Stimulated activated CD8-positive, alpha-beta memory T cell treated with anti-CD3 and anti-CD28 coated beads, Interleukin-15, amount 100 ng/mL, for 1 hour (primary cell): ENCODE measurements around the gene PIP5K1A.
"Not testable (repeated sequence)": the region's sequence is repeated elsewhere in the genome, so short reads cannot be mapped to it uniquely, and the experiment has no call there.

Experiments used
- DNase-seq: peaks from one replicate; pipeline ENCODE4 v3.0.0-alpha.2; 2020; ENCODE audit warnings: low read depth

PIP5K1A gene

DNA sequence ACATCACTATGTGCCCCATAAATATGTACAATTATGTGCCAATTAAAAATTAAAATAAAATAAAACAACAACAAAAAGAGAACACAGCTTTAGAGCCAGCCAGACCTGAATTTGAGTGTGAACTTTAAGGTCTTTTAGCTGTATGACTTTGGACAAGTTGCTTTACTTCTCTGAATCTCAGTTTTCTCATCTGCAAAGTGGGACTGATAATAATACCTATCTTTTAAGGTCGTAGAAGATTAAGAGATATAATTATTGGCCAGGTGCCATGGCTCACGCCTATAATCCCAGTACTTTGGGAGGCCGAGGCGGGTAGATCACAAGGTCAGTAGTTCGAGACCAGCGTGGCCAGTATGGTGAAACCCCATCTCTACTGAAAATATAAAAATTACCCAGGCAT lies 5.0 kb upstream of the PIP5K1A start:
- DNase-seq: no peak

DNA sequence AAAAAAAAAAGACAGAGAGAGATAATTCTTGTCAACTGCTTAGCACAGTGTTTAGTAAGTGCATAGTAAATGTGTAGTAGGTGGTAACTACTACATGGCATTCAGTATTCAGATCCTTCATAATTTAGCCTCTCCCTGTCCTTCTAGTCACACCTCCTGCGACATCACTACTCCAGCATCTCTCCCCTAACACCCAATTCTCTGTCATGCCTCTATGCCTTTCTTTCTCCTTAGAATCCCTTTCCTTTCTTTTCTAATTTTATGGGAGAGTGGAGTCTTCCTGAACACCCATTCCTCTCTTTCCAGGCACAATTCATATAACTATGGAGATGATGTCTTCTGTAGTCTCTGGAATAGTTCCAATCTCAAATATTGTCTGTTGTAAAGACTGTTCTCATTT lies 4.5 kb upstream of the PIP5K1A start:
- no peak for DNase-seq

DNA sequence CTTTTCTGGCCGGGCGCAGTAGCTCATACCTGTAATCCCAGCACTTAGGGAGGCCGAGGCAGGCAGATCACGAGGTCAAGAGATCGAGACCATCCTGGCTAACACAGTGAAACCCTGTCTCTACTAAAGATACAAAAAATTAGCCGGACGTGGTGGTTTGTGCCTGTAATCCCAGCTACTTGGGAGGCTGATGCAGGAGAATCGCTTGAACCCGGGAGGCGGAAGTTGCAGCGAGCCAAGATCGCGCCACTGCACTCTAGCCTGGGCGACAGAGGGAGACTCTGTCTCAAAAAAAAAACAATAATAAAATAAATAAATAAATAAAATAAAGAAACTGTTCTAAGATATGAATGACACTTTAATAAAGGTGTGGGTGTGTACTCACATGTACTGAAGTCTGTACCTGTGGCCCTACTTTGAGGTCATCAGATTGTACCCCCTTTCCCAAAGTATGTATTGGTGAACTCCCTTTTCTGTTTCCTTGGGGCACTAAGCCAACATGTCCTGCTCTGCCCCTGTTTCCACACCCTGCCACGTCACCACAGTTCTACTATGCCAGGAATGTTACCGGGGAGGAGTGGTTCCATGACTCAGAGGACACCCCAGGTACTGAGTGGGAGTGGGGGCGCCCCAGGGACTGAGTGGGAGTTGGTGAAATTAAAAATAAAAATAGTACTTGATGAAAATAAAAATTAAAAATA lies 3.3 kb upstream of the PIP5K1A start:
- not testable (repeated sequence) for DNase-seq

DNA sequence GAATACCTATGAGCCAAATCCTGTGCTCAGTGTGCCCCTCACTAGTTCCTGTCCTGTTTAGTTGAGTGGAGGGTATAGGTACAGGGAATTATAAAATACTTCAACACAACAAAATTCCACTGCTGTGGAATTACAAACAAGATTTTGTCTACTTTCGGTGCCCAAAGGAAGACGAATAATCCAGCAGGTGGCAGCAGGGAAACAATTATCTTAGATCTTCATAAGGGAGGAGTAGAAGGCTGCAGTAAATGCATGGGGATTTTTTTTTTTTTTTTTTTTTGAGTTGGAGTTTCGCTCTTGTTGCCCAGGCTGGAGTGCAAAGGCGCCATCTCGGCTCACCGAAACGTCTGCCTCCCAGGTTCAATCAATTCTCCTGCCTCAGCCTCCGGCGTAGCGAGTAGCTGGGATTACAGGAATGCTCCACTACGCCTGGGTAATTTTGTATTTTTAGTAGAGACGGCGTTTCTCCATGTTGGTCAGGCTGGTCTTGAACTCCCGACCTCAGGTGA lies 2.0 kb upstream of the PIP5K1A start:
- peak; percentile 31 for DNase-seq

DNA sequence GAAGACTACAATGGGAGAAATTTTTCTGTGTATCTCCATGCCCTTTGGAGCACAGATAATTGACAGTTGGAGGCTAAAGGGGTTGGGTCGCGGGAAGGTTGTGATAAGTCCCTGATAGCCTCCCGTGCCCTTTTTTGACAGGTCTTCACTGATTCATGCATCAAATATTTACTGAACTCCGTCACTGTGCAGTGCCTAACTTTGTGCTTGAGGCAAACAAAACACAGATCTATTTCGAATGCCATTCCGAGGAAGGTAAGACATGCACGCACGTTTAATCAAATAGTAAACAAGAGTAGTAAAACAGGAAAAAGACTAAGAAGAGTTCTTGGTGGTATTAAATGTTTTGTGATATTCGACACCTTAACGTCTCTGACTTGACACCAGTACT lies 494 bp upstream of the PIP5K1A start:
- no peak for DNase-seq

DNA sequence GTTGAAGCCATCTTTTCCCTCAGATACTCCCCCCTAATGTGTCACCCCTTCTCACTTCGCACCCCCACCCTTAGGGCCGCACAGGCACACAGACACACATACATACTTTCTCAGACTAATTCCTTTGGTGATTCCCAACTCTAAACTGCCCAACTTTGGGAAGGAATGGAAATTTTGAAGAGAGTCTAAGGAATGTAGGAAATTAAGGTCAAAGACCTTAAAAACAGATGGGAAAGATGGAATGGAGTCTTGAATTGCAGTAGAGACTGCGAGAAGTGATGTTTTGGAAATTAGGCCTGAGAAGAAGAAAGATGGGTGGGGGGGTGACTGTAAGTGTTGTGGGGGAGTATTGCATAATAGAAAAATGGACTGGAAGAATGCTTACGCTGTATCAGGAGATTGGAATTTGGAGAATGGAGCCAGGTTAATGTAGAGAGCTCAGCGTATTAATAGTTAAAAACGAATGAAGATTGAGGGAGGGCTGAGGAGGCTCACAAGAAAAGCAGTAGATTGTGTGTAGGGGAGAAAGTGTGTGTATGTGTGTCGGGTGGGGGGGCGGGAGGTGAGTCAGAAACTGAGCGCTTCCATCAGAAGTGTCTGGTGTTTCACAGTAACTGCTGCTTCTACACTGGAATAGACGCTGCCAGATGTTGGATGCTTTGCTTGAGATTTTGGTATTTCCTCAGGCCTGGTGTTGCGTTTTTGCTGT lies 1.7 kb downstream of the PIP5K1A start:
- no peak for DNase-seq

DNA sequence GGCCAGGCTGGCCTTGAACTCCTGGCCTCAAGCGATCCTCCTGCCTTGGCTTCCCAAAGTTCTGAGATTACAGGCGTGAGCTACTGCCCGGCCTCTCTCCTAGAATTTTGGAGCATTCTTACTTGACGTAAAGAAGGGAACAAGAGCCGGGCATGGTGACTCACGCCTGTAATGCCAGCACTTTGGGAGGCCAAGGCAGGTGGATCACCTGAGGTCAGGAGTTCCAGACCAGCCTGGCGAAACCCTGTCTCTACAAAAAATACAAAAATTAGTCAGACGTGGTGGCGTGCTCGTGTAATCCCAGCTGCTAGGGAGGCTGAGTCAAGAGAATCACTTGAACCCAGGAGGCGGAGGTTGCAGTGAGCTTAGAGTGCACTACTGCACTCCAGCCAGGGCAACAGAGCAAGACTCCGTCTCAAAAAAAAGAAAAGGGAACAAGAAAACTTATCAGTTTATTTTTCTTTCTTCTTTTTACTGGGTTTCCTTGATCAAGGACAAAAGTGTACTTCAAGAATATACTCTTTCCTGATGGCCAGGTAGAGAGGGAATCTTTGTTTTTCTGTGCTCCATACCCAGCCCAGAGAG lies 7.1 kb downstream of the PIP5K1A start:
- not testable (repeated sequence) for DNase-seq

DNA sequence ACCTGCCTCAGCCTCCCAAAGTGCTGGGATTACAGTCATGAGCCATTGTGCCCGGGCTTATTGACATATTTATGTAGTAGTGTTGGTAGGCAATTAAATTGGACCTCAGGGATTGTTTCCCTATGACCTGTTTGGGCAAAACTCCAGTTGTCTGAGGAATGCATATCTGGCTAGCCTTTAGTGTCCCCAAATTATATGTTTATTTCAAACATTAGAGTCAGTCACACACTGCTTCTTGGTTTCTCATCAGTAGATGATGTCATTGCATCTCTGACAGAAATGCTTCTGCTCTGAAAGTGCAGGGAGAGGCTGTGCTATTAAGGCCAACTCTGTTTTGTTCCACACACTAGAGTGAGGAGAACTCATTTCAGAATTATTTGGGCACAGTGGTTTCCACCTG lies 12.5 kb downstream of the PIP5K1A start:
- no peak for DNase-seq

DNA sequence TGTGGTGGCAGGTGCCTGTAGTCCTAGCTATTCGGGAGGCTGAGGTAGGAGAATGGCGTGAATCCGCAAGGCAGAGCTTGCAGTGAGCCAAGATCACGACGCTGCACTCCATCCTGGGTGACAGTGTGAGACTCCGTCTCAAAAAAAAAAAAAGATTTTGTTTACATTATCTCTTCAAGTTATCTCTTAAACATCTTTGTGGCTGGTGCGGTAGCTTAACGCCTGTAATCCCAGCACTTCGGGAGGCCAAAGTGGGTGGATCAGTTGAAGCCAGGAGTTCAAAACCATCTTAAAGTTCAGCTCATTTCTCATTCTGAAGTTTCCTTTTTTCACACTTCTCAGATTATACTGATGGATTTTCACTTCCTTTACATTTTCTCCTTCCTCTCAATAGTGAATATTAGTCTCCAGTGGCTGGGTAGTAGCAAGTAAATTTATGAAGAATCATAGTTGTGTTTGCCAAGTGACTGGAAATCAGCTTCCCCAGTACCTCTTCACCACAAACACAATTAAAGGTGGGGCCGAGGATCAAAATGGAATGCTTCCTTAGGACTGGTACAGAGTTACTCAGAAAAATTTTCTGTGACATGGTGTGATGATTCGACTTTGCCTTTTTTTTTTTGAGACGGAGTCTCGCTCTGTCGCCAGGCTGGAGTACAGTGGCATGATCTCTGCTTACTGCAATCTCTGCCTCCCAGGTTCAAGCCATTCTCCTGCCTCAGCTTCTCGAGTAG lies 13.8 kb downstream of the PIP5K1A start:
- DNase-seq: no peak

DNA sequence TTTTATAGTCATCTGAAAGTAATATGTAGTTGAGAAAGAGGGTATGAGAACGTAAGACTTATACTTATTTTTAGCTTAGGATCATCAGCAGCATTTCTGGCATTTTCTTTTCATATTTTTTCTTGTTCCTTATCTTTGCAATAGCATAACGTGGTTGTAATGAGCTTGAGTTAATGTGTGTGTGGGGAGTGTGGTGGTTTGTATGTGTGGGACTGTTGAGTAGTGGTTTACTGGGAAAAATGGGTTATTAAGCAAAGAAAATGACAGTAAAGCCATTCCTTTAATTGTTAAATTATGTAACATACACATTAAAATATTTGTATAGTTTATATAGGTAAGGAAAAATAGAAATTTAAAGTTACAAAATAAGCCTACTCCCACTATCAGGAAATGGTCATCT lies 15.2 kb downstream of the PIP5K1A start:
- no peak for DNase-seq

DNA sequence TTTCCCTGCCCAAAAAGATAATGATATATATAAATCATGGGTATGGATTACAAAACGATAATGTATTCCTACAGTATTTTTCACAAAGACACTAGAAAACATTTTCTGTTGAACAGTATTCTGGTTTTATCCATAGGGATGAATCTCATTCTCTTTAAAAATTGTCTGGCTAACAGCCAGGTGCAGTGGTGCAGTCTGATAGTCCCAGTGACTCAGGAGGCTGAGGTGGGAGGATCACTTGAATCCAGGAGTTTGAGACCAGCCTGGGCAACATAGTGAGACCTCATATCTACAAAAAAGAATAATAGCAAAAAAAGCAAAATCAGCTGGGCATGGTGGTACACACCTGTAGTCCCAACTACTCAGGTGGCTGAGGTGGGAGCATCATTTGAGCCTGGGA lies 23.3 kb downstream of the PIP5K1A start:
- DNase-seq: no peak

DNA sequence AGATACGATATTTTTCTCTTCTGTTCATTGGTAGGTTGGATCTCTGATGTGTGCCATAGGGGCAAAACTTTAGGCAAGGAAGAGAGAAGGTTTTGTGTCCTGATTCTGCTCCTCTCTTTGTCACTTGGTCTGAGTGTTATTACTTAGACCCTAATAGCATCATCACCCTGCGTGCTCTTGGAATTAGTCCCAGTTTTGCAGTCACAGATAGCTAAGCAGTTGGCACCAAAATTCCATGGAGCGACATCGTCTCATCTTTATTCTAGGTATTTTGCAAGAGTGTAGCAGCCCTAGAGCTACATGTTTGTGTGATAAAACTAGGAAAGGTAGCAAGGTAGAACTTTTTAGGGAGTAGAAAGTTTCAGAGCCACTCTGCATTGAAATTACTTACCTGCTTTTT lies 23.8 kb downstream of the PIP5K1A start:
- DNase-seq: no peak

DNA sequence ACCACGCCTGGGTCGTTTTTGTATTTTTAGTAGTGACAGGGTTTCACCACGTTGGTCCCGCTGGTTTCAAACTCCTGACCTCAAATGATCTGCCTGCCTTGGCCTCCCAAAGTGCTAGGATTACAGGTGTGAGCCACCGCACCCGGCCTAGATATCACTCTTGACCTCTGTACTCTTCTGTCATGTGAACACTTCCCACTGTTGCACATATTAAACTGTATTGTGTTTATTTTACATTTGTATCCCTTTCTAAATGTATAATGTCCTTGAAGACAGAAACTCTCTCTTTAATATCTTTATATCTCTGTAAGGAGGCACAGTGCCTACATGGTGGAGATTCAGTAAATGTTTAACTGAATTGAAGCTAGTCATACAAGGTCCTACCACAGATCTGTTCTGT lies 36.9 kb downstream of the PIP5K1A start:
- DNase-seq: no peak

DNA sequence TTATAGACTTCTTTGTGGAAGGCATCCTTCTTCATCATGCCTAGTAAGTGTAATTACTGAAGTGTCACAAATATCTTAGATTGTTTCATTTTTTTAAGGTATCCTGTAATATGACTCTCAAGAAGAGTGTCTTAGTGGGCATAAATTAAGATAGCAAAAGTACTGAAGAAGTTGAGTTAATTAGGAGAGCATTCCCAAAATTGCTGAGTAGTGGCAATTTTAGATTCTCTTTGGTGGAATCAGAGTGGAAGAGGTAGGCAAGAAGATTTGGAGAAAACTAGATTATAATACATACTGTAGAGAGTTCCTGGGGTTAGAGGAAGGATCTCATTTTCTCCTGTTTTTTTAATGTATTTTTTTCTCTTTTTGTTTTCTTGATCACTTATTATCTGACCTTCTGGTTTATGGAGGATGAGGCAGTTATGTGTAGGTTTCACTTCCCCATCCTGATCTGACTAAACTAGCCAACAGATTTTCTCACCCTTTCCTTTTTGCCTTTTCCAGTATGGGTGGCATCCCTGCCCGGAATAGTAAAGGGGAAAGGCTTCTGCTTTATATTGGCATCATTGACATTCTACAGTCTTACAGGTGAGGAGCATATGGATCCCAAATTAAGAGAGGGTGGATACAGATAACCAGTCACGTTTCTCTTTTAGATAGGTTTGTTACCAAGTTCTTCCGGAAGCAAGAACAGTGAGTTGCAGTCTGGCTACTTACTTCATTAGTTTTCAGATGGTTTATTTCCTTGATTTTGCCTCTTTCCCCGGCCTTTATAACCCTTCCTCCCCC lies 39.5 kb downstream of the PIP5K1A start:
- DNase-seq: no peak

DNA sequence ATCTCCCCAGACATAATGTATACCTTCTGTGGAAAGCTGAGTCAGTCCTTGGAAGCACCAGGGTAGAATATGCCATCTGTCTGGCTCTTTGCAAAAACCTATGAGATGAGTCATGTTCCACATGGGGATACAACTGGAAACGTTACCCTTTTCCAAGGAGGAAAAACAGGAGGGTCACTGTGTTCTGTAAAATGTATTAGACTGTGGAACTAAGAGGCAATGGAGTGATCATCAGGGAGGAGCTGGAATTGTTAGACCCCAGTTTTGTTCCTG lies 40.1 kb downstream of the PIP5K1A start:
- DNase-seq: no peak

DNA sequence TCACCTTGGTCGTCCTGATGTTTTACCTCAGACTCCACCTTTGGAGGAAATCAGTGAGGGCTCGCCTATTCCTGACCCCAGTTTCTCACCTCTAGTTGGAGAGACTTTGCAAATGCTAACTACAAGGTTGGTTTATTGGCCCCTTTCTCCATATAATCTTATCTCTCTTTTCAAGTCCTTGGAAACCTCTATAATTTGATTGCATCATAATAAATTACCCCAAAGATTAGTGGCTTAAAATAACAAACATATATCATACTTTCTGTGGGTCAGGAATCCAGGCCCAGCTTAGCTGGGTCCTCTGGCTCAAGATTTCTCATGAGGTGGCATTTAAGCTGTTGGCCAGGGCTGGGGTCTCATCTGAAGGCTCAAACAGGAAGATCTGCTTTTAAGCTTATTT lies 44.1 kb downstream of the PIP5K1A start:
- DNase-seq: no peak

DNA sequence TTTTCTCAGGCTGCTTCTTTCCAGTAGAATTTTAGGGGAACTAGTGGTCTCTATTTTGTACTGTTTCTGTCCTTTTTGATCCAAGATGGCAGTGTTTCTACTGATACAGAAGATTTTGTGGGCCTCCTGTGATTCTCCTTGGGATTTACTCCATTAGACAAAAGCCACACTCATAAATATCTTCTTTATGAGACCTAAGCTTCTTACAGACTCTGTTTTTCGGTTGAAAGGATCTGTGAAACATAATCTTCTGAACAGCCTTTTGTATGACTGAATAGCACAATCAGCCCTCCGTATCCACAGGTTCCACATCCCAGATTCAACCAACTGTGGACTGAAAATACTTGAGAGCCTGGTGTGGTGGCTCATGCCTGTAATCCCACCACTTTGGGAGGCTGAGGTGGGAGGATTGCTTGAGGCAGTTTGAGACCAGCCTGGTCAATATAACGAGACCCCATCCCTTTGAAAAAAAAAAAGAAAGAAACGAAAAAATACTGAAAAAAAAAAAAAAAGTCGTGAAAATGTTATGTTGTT lies 45.4 kb downstream of the PIP5K1A start:
- DNase-seq: no peak

DNA sequence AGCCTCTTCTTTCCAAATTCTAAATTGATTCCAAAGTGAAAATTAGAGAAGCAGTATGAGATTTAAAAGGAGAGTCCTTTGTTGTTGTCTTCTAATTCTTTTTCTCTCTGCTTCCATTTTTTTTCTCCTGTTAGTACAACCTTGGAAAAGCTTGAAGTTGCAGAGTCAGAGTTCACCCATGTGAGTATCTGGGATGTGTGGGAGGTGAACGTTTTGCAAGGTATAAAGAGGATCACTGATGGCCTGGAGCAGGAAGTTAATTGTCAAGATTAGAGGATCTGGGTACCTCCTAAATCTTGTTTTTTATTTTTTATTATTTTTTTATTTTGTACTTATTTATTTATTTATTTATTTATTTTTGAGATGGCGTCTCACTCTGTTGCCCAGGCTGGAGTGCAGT lies 48.4 kb downstream of the PIP5K1A start:
- no peak for DNase-seq

DNA sequence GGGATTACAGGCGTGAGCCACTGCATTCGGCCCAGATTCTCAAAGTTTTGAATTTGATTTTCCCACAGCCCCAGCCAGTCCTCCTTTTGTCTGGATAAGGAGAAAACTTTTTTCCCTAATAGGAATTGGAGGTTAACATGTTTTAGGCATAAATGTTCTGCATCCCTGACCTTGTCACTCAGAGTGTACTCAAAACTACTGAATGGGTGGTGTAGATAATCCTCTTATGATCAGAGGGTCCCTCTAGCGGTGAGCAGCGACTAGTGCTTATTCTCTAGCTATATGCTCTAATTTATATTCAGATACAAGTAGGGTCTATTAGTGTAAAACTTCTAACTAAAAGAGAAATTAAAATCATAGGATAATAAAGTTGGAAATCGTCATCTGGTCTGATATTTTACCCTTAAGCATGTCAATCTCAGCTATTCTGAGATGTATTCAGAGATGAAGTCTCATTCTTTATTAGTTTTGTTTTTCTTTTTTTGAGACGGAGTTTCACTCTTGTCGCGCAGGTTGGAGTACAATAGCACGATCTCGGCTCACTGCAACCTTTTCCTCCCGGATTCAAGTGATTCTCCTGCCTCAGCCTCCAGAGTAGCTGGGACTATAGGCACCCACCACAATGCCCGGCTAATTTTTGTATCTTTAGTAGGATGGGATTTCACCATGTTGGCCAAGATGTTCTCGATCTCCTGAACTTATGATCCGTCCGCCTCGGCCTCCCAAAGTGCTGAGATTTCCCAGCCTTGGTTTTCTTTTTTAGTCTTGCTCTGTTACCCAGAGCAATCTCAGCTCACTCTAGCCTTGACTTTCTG lies 53.5 kb downstream of the PIP5K1A start:
- peak; percentile 46 for DNase-seq

DNA sequence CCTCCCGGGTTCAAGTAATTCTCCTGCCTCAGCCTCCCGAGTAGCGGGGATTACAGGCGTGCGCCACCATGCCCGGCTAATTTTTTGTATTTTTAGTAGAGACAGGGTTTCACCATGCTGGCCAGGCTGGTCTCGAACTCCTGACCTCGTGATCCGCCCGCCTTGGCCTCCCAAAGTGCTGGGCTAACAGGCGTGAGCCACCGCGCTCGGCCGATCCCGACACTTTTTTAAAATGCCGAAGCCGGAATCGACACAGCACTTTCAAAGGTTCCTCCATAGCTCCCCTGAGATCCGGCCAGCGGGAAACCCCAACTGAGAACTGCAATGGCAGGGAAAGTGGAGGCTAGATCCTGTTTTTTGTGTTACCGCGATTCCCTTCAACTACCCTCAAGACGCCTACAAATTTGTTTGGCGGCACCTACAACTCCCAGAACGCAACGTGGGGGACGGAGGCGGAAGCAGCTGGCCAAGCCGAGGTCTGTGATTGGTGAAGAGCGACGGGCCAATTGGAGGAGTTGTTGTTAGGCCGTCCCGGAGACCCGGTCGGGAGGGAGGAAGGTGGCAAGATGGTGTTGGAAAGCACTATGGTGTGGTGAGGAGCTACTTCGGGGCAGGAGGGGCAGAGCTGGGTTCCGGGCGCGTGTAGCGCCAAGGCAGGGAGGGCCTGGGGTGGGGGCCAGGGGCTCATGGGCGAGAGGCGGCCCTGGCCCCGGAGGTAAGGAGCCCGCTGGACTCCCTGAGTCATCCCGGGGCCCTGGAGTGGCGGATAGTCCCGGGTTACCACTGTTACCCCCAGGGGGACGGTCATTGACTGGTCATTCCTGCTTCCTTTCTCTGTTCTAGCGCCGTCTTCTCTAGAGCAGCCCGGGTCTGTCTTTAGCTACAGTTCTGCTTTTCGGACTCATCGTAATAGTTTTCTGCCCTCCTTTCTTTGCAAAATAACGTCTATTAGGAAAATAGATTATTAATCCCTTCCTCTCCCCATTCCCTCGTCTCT lies 56.2 kb downstream of the PIP5K1A start, which contains the start of gene PSMD4:
PSMD4 (plus strand) TSS at position 518 of the 997 bp plus-strand sequence; CDS start at position 567, 49 bp downstream.
- peak; percentile 77 for DNase-seq
